B cell (primary cell): ENCODE measurements around the gene DCDC2C. TPM values are rescaled to one million over a fixed set of nuclear protein-coding genes. Genes with fewer than 3 reads are reported as not detected.

ENCODE experiments used
- ATAC-seq: fragments of 200-7000 bp; cut with Tn5 transposase; one replicate; pipeline ENCODE4 v1.10.0; 2021; ENCODE audit warnings: low read depth, mild to moderate bottlenecking, moderate number of reproducible peaks, moderate library complexity
- CTCF ChIA-PET: fragments of 350-600 bp; sonication (Branson Sonifier 250); formaldehyde crosslinking; loops from one replicate; lab custom pipeline; 2021; ENCODE audit warnings: antibody characterized with exemption, inconsistent platforms; lab: Charles Lee
- POLR2A ChIA-PET: fragments of 350-600 bp; sonication (Branson Sonifier 250); formaldehyde crosslinking; loops from one replicate; lab custom pipeline; 2021; ENCODE audit warnings: antibody characterized with exemption; lab: Charles Lee
- DNase-seq: peaks from one replicate; pipeline ENCODE4 v3.0.0; 2013
- H2AFZ ChIP-seq: 2 replicates; pipeline ENCODE4 v1.6.1; 2012; ENCODE audit warnings: mild to moderate bottlenecking, low read depth, low read length; ENCODE audit not compliant: insufficient read depth, poor library complexity, severe bottlenecking
- H3K27ac ChIP-seq, 2 donors: 1 replicate in 1 of 2; 2 replicates in 1 of 2; pipeline ENCODE4 v1.5.1; 2012 to 2013; ENCODE audit warnings: low read length in 2 of 2, mild to moderate bottlenecking in 2 of 2, moderate library complexity in 1 of 2
- H3K27me3 ChIP-seq, 4 experiments: fragments of 200-600 bp in 1 of 4; sonication (generic) in 1 of 4; replicated peaks in 1 of 4; 1 replicate in 2 of 4; 2 replicates in 2 of 4; pipeline versions ENCODE4 v1.6.1 to v1.7.0; 2013 to 2016; ENCODE audit warnings: low read length in 3 of 4, mild to moderate bottlenecking in 2 of 4, mixed read lengths in 1 of 4, moderate library complexity in 1 of 4; ENCODE audit not compliant: insufficient read depth in 4 of 4, control insufficient read depth in 3 of 4; ENCODE audit errors: control extremely low read depth in 1 of 4
- H3K36me3 ChIP-seq, 2 experiments: replicated peaks in 1 of 2; 1 replicate in 1 of 2; 2 replicates in 1 of 2; pipeline versions ENCODE4 v1.6.1 to v1.7.1; 2013; ENCODE audit warnings: low read length in 1 of 2; ENCODE audit not compliant: insufficient read depth in 2 of 2, control insufficient read depth in 1 of 2; ENCODE audit errors: control extremely low read depth in 1 of 2, extremely low read depth in 1 of 2
- H3K4me1 ChIP-seq, 2 donors: fragments of 200-600 bp in 1 of 2; sonication (generic) in 1 of 2; 1 replicate in 1 of 2; 2 replicates in 1 of 2; pipeline versions ENCODE4 v1.5.1 to v1.6.1; 2013 to 2017; ENCODE audit warnings: low read length in 2 of 2; ENCODE audit not compliant: control insufficient read depth in 2 of 2, insufficient read depth in 2 of 2
- H3K4me2 ChIP-seq: replicated peaks from 2 replicates; pipeline ENCODE3; 2012; ENCODE audit warnings: mild to moderate bottlenecking, low read depth, low read length; ENCODE audit not compliant: poor library complexity, severe bottlenecking
- H3K4me3 ChIP-seq, 5 experiments: fragments of 200-600 bp in 1 of 5; sonication (generic) in 1 of 5; 1 replicate in 3 of 5; 2 replicates in 2 of 5; pipeline versions ENCODE4 v1.5.1 to v1.7.0; 2011 to 2016; ENCODE audit warnings: low read length in 4 of 5, mild to moderate bottlenecking in 4 of 5, low read depth in 2 of 5, control low read depth in 1 of 5, moderate library complexity in 1 of 5; ENCODE audit not compliant: insufficient read depth in 1 of 5; ENCODE audit errors: control extremely low read depth in 1 of 5, extremely low read depth in 1 of 5
- H3K79me2 ChIP-seq: fragments of 200-600 bp; sonication (generic); one replicate; pipeline ENCODE4 v1.6.0; 2016; ENCODE audit warnings: low read length; ENCODE audit not compliant: control insufficient read depth, insufficient read depth
- H3K9ac ChIP-seq: fragments of 200-600 bp; sonication (generic); 2 replicates; pipeline ENCODE4 v1.6.1; 2017; ENCODE audit warnings: mild to moderate bottlenecking, low read length, moderate library complexity
- H3K9me3 ChIP-seq, 3 donors: one replicate each; pipeline versions ENCODE4 v1.6.1 to v1.7.1; 2013; ENCODE audit warnings: low read length in 2 of 3; ENCODE audit not compliant: control insufficient read depth in 2 of 3, insufficient read depth in 1 of 3; ENCODE audit errors: control extremely low read depth in 1 of 3
- H4K20me1 ChIP-seq: 2 replicates; pipeline ENCODE4 v1.6.0; 2012; ENCODE audit warnings: mild to moderate bottlenecking, low read length; ENCODE audit not compliant: insufficient read depth, control insufficient read depth, poor library complexity, severe bottlenecking
- H3K27ac Mint-ChIP-seq: one replicate; pipeline ENCODE4 v1.8.0; 2021; ENCODE audit warnings: mixed read lengths
- H3K27me3 Mint-ChIP-seq: one replicate; pipeline ENCODE4 v1.8.0; 2021; ENCODE audit warnings: mixed read lengths
- H3K4me1 Mint-ChIP-seq: one replicate; pipeline ENCODE4 v1.8.0; 2021; ENCODE audit warnings: mixed read lengths
- H3K4me3 Mint-ChIP-seq: one replicate; pipeline ENCODE4 v1.8.0; 2021; ENCODE audit warnings: mixed read lengths
- H3K9me3 Mint-ChIP-seq: one replicate; pipeline ENCODE4 v1.8.0; 2022; ENCODE audit warnings: mixed read lengths; ENCODE audit not compliant: insufficient read depth
- CTCF ChIP-seq: fragments of 200-600 bp; IDR thresholded peaks from one replicate; pipeline ENCODE4 v1.8.0; 2022; ENCODE audit warnings: antibody characterized with exemption, mild to moderate bottlenecking
- EZH2 ChIP-seq: IDR thresholded peaks from 2 replicates; pipeline ENCODE4 v1.6.1; 2012; ENCODE audit warnings: borderline replicate concordance, low read depth, mild to moderate bottlenecking, moderate library complexity, low read length; ENCODE audit not compliant: insufficient read depth, poor library complexity, severe bottlenecking
- WGBS: methylation state at CpG from one replicate; pipeline ENCODE4 v1.1.5; 2013; ENCODE audit warnings: missing lambda C conversion rate; ENCODE audit not compliant: insufficient coverage; 5-methylcytosine and 5-hydroxymethylcytosine counted together
- intact Hi-C: fragments of 100-400 bp; cut with micrococcal nuclease; formaldehyde crosslinking; loops from one replicate; pipeline ENCODE4 v1.10.0; 2022
- polyA plus RNA-seq: library from polyadenylated mRNA; depleted of rRNA; stranded (reverse); fragments of >200 nt; gene quantifications from 2 replicates; pipeline ENCODE4 v1.2.3, GENCODE V29; 2012
- total RNA-seq, 2 donors: library from RNA; stranded (reverse); fragments of 120-200 nt in 1 of 2; gene quantifications; 1 replicate in 1 of 2; 2 replicates in 1 of 2; pipeline versions ENCODE4 v1.2.3 to v1.2.4, GENCODE V29; 2013 to 2022

The DCDC2C gene
- total and polyA plus RNA-seq, 2 donors (not counting 1 experiment from before 2014, with no cell fraction given): not detected

- H3K27ac ChIP-seq: no peak overlapping the region
- Mint-ChIP-seq H3K27ac (no peak overlapping the region), H3K4me1 (no peaks in the 10 kb centered on the region), H3K27me3 (no peaks in the 10 kb centered on the region), H3K4me3 (no peak overlapping the region), H3K9me3 (no peaks in the 10 kb centered on the region)
- ATAC-seq (no peak), DNase-seq (no peak)
- H3K4me3 ChIP-seq: no peak overlapping the region
- H2AFZ ChIP-seq: no peak overlapping the region
- H3K36me3 ChIP-seq: no peaks in the 10 kb centered on the region
- 97% methylated on average over 13 of the region's 15 CpGs for WGBS
- CTCF ChIA-PET: no interaction called here
- TF ChIP-seq CTCF (no peak), EZH2 (no peak)
- H4K20me1 ChIP-seq: no peaks in the 10 kb centered on the region
- no peaks in the 10 kb centered on the region for H3K79me2 ChIP-seq
- peaks cover 0 to 16% (median 0%) of the 10 kb centered on the region in 3 donors for H3K9me3 ChIP-seq
- H3K4me2 ChIP-seq: no peak overlapping the region
- H3K9ac ChIP-seq: no peak overlapping the region
- no peaks in the 10 kb centered on the region for H3K4me1 ChIP-seq
- intact Hi-C loops: no loop called here
- POLR2A ChIA-PET: no interaction called here
- H3K27me3 ChIP-seq: no peaks in the 10 kb centered on the region
Measured at GRCh38 chr2:3840611-3841155, 137.3 kb downstream of the DCDC2C start.

- H3K27me3 ChIP-seq: no peaks in the 10 kb centered on the region
- no peaks in the 10 kb centered on the region for H3K79me2 ChIP-seq
- H3K27me3 Mint-ChIP-seq: no peaks in the 10 kb centered on the region
- no peak overlapping the region for H3K4me3 ChIP-seq
- WGBS: no CpG with 5 or more reads among the region's 9 CpGs
- no peak overlapping the region for H3K27ac Mint-ChIP-seq
- H3K36me3 ChIP-seq: no peaks in the 10 kb centered on the region
- H3K9me3 Mint-ChIP-seq: no peaks in the 10 kb centered on the region
- H4K20me1 ChIP-seq: no peaks in the 10 kb centered on the region
- H3K4me2 ChIP-seq: no peak overlapping the region
- no peaks in the 10 kb centered on the region for H3K4me1 Mint-ChIP-seq
- peaks cover 0 to 6% (median 0%) of the 10 kb centered on the region in 3 donors for H3K9me3 ChIP-seq
- no peak overlapping the region for H2AFZ ChIP-seq
- no peak for TF ChIP-seq CTCF
- no peak for TF ChIP-seq EZH2
- H3K9ac ChIP-seq: no peak overlapping the region
- no peaks in the 10 kb centered on the region for H3K4me1 ChIP-seq
- H3K4me3 Mint-ChIP-seq: no peak overlapping the region
- DNase-seq (no peak), ATAC-seq (no peak)
- POLR2A ChIA-PET: no interaction called here
- no peak overlapping the region for H3K27ac ChIP-seq
- intact Hi-C loops: no loop called here
- CTCF ChIA-PET: no interaction called here
Measured at GRCh38 chr2:3847397-3848052, 144.2 kb downstream of the DCDC2C start.
